C4-2B (cell line): ENCODE results near the gene CDC14A.

Experiments
- ZFX ChIP-seq: fragments of 450-650 bp; IDR thresholded peaks from 2 replicates; pipeline ENCODE4 v1.6.1; 2017
- TF ChIP-seq, protein P1 (sequence below): fragments of 450-650 bp; conservative IDR thresholded peaks from 2 replicates; pipeline ENCODE4 v1.5.1; 2017; ENCODE audit warnings: mild to moderate bottlenecking

DNA sequence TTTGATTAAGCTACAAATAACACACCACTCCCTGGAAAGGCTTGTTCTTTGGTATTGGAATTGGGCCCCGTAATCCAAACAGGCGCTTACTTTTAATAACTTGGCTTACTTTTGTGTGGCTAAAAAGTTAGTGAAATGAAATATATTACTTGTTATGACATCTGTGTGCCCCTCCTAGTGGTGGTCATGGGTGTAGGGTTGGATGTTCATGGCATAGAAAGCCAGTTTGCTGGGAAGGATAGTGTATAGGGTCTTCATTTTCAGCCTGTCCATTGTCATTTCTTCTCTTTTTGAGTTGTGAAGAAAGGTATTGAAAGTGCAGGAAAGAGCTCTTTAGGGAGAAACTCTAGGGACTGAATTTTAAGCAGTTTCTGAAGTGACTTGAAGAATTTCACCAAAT, 5.9 kb downstream of the CDC14A start:
- TF ChIP-seq, protein P1, sequence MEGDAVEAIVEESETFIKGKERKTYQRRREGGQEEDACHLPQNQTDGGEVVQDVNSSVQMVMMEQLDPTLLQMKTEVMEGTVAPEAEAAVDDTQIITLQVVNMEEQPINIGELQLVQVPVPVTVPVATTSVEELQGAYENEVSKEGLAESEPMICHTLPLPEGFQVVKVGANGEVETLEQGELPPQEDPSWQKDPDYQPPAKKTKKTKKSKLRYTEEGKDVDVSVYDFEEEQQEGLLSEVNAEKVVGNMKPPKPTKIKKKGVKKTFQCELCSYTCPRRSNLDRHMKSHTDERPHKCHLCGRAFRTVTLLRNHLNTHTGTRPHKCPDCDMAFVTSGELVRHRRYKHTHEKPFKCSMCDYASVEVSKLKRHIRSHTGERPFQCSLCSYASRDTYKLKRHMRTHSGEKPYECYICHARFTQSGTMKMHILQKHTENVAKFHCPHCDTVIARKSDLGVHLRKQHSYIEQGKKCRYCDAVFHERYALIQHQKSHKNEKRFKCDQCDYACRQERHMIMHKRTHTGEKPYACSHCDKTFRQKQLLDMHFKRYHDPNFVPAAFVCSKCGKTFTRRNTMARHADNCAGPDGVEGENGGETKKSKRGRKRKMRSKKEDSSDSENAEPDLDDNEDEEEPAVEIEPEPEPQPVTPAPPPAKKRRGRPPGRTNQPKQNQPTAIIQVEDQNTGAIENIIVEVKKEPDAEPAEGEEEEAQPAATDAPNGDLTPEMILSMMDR = peak; percentile 36
- TF ChIP-seq ZFX = no peak
